ENCODE results near the gene CD28.

Gene CD28

GRCh38 chr2:203706403-203706802 is at the start of gene CD28:
Gene CD28 (plus strand): TSS chr2:203706639. CDS start chr2:203706697, 58 bp downstream.
- DNase-seq = peak; percentile 90

- DNase-seq = no peak
Measured at GRCh38 chr2:203659331-203660049, 46.9 kb upstream of the CD28 start.

DNA sequence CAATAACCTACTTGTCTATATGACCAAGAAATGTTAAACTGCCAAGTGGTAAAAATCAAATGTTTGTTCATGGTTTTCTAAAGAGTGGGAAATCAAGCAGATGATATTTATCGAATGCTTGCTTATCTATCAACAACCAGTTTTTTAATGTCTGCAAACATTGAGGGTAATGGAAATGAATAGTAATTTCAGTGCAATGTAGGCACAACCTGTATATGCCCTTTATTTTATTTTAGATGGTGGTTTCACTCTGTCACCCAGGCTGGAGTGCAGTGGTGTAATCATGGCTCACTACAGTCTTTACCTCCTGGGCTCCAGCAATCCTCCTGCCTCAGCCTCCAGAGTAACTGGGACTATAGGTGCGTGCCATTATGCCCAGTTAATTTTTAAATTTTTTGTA is 46.0 kb upstream of the CD28 start:
- no peak for DNase-seq

DNA sequence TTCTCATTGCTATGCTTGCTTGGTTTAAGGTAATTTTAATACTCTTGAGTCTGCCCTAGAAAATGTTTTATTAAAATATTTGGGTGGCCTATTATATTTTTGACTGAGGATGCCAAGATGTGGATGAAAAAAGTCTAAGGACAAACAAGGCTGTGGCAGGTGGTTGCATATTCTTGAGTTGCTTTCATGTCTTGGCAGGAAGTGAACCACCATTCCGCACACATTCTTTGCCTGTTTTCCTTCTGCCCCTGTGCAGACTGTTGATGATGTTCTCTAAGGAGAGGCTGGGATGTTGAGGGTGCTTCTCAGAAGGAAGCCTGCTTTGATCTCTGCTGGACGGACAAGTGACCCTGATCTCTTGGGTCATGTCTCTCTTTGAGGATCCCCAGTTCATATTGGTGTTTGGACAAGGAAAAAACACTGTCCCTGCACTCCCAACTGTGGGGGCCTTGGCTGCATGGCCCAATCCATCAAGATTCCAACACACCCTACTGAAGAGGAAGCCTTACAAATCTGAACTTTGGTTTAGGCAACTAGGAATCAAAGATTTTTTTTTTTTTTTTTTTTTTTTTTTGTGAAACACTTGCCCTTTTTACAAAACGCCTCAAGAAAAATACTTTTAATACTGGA is 45.0 kb upstream of the CD28 start:
- no peak for DNase-seq

DNA sequence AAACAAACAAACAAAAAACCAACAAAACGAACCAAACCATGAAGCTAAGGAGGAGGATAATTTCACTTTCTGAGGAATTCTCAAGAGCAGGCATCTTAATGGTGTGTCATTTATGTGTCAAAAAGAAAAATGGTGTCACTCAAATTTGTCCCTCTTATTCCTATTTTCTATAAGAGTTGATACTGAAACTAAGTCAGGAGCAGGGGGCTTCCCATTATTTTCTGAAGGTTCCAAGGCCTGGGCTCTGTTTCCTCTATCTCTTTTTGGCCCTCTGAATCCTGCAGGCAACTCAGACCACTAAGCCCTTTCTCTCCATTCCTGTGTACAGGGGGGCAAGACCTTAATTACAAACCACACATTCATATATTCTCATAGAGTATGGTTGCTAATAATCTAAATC is 44.0 kb upstream of the CD28 start:
- no peak for DNase-seq

DNA sequence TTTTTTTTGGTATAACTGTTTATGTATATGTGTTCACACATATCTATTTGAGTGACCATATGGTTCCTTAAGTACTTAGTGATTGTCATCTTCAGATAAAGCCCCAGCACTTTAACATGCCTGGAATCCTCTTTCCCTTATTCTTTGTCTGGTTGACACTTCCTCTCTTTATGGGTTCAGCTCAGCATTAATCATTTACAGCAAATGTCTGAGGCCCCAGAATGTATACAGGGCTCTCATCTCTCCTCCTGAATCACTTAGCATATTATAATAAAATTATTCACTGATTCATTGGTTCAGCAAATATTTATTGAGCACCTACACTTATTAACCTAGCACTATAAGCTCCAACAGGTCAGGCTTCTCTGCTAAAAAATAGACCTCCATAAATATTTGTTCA is 43.5 kb upstream of the CD28 start:
- no peak for DNase-seq

- no peak for DNase-seq
Measured at GRCh38 chr2:203664029-203664755, 42.2 kb upstream of the CD28 start.

- no peak for DNase-seq
Measured at GRCh38 chr2:203667838-203668237, 38.6 kb upstream of the CD28 start.

- DNase-seq = no peak
Measured at GRCh38 chr2:203669820-203670219, 36.6 kb upstream of the CD28 start.

DNA sequence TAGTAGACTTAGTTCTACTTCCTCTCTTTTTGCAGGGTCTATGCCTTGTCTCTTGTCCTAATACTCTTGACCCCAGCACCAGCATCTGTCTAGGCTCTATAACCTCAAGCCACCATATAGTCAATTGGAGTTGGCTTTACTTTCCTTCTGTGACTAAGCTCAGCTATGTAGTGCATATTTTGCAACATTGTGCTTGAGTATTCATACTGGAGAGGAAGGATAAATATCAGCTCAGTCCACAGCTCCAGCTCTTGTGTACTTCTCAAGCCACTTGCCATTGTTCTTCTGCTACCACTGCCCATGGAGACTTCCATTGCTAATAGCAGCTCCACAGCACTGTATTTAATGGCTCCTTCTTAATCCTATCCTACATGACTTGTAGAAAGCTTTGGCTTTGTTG is 35.5 kb upstream of the CD28 start:
- no peak for DNase-seq

GRCh38 chr2:203671876-203672275 is 34.6 kb upstream of the CD28 start:
- DNase-seq = no peak

- DNase-seq = no peak
Measured at GRCh38 chr2:203672856-203673255, 33.6 kb upstream of the CD28 start.

DNA sequence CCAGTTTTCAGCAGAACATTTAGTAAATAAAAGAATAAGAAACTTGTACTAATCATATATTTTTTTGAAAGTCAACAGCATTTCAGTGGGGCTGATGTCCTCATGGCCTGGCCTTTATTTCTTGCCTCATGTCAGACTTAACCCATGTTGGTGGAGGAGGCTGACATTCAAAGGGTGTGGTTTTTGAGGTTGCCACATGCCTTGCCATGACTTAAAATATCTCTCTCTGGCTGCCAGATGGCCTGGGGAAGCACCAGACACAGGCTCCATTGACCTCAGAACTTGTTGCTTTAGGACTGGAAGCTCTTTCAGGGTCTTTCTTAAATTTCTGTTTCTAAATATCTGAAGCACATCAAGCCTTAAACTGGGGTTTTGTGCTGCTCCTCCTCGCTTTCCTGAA is 32.5 kb upstream of the CD28 start:
- peak; percentile 2 for DNase-seq

DNA sequence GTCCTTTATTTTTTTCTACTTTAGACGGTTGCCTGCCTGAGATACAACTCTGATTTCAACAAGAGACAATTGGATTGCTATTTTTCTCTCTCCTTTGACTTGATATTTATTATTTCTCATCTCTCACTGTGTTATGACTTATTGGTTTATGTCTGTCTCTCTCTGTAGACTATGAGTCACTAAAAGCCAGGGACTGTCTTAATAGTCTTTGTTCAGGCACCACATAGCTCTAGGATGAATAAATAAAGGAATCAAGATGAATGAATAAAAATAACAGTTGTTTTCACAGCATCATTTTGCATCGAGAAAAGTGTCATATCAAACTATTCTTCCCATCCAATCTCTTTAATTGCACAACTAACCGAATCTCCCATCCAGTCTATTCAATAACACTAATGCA is 31.4 kb upstream of the CD28 start:
- no peak for DNase-seq

GRCh38 chr2:203678971-203679370 is 27.5 kb upstream of the CD28 start:
- DNase-seq = no peak

- DNase-seq = no peak
Measured at GRCh38 chr2:203679401-203679800, 27.0 kb upstream of the CD28 start.

- no peak for DNase-seq
Measured at GRCh38 chr2:203681978-203682377, 24.5 kb upstream of the CD28 start.

DNA sequence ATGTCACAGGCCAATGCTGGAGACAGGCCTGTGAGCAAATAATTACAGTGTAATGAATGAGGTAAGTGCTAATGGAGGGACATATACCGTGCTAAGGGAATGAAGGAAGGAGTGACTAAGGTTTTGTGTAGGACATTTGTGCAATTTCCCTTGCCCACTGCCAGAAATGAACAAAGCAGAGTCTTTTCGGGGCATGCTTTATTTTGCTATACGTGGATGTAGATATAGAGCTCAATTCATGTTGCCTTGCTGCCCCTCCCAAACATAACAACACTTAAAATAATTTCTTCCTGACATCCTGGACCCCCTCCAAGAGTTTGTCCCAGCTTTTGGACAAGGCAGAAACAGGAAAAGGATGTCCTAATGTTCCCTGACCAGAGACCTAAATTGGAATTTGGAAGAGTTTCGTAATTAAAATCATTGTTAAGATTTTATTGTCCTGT is 23.7 kb upstream of the CD28 start:
- no peak for DNase-seq

- DNase-seq = no peak
Measured at GRCh38 chr2:203683421-203683820, 23.0 kb upstream of the CD28 start.

- DNase-seq = peak; percentile 35
Measured at GRCh38 chr2:203683932-203684556, 22.4 kb upstream of the CD28 start.

GRCh38 chr2:203685081-203685621 is 21.3 kb upstream of the CD28 start:
- no peak for DNase-seq

- DNase-seq = no peak
Measured at GRCh38 chr2:203685789-203686420, 20.5 kb upstream of the CD28 start.

GRCh38 chr2:203687165-203687564 is 19.3 kb upstream of the CD28 start:
- DNase-seq = no peak
